ENCODE results near the gene SLCO2B1.

- TF ChIP-seq POLR2A (IDR thresholded peaks at IDR 0.05) (no peak), CTCF (IDR thresholded peaks at IDR 0.05 in 4 of 5, conservative IDR thresholded peaks at IDR 0.05 in 1 of 5) (no peak)
Observed at GRCh38 chr11:75203138-75203537, 52.2 kb downstream of the SLCO2B1 start.

Data from gastrocnemius medialis (tissue), 4 donors.